NCI-H2196 (cell line): ENCODE data around the gene GOLM1.

Experiments used
- DNase-seq: peaks from one replicate; lab custom pipeline; 2025; ENCODE audit not compliant: unreplicated experiment; lab: John Stamatoyannopoulos, UW

GOLM1 gene

GRCh38 chr9:86046930-86047341, 52.4 kb downstream of the GOLM1 start:
- DNase-seq, result no peak

DNA sequence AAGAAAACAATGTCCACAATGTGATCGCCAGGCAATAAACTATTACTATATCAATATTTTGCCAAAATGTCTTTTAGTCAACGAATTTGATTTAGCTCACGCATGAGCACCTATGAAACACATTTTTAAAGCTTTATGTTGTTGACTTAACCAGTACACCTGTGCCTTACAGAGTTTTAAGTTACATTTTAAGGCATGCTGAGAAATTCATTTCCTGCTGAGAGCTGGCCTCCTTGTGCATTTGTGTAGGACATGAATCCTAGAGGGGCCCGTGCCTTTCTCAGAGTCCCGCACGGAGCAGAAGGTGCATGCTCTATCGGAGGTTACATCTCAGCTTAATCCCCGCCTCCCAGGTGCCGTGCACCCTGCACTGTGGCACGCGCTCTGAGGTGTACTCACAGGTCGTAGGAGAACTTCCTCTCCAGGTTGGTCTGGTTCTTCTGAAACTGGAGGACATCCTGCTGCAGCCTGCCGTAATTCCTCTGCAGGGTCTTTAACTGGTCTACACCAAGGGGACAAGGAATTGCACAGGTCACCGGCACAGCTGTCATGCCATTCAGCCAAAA, 53.2 kb downstream of the GOLM1 start:
- DNase-seq, result no peak

DNA sequence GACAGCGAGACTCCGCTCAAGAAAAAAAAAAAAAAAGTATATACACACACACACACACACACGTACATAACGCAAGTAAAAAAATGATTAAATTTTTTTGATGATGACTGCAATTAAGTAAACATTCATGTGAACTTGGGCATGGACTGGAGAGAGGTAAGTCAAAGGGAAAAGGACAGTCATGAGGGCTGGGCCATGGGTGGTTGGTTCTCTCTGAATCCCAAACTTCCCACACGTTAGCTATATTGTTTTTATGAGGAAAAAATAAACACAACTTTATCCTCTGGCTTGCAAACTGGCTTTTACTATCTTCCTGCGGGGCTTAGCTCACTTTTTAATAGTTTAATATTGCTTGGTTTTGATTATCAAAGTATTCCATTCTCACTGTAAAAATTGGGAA, 53.7 kb downstream of the GOLM1 start:
- DNase-seq, result no peak

DNA sequence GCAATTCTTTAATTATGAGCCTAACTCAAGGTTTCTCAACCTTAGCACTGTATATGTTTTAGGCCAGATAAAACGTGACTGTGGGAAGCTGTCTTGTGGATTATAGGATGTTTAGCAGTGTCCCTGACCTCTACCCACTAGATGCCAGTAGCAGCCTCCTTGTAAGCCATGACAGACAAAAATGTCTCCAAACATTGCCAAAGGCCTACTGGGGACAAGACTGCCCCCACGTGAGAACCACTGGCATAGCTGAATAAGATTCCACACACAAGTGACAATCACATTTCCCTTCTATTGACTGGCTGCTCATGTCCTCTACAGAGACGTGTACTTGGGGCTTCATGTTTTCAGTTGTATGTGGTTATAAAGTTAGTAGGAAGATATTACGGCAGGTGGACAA, 55.4 kb downstream of the GOLM1 start:
- no peak for DNase-seq

DNA sequence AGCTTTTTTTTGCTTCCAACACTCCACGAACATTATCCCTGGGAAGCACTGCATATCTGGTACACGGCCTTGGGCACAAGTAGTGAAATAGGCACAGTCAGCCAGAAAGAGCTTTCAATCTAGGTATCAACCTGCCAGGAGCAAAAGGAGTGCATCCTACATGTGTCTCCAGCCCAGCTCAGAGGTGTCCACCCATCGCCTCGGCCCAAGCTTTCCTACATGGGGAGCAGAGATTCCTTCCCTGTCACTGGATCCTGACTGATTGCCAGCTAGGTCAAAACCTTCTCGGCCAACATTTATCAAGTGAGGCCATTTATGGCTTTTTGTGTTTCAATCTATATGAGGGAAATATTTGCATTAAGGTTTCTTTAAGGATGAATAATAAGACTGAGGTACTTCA, 55.8 kb downstream of the GOLM1 start:
- DNase-seq, result no peak

DNA sequence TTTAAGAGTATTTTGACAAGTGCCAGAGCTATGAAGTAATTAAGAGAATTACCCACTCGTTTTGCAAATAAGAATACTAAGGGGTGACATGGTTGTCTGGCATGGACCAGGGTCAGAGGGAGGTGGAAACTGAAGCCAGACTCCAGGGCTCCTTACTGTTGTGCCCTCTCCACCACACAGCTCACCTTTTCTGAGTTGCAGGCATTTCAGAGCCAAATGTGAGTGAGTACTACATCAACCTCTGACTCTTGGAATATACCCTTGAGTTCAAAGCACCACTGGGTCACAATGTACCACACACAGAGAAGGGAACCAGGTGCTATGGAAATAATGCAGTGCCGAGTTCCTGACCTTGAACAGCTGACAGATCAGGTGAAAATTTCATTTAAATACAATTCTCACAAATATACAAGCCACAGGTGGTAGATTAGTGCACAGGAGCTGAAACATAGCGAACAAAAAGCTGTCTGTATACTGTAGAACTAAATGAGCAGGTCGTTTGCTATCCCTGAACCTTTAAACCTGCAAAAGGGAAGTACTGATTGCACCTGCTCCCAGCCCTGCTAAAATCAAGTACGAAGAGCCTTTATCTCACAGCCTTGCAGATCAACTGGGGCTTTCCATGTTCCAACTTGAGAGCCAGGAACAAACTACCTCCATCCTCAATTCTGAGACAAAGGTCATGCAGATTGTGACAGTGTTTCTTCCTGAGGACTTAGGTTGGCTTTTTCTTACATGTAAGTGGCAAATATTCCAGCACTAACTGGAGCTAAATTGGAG, 57.0 kb downstream of the GOLM1 start:
- no peak for DNase-seq

DNA sequence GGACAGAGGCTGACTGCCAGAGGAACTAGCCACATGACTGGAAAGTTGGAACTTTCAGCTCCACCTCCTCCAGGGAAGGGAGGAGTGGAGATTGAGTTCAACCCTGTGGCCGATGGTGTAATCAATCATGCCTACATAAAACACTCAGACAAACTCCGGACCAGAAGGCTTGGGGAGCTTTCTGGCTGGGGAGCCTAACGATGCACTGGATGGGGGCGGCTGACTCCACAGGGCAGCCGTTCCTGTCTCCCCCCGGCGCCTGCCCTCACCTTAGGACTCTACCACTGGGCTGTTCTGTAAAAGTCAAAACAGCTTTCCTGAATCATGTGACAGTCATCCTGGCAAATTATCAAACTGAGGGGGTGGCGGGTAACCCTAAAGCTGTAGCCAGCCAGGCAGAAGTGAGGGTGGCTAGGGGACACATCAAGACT, 58.0 kb downstream of the GOLM1 start:
- no peak for DNase-seq

- DNase-seq, result no peak
Observed at GRCh38 chr9:86040861-86041155, 58.5 kb downstream of the GOLM1 start.

DNA sequence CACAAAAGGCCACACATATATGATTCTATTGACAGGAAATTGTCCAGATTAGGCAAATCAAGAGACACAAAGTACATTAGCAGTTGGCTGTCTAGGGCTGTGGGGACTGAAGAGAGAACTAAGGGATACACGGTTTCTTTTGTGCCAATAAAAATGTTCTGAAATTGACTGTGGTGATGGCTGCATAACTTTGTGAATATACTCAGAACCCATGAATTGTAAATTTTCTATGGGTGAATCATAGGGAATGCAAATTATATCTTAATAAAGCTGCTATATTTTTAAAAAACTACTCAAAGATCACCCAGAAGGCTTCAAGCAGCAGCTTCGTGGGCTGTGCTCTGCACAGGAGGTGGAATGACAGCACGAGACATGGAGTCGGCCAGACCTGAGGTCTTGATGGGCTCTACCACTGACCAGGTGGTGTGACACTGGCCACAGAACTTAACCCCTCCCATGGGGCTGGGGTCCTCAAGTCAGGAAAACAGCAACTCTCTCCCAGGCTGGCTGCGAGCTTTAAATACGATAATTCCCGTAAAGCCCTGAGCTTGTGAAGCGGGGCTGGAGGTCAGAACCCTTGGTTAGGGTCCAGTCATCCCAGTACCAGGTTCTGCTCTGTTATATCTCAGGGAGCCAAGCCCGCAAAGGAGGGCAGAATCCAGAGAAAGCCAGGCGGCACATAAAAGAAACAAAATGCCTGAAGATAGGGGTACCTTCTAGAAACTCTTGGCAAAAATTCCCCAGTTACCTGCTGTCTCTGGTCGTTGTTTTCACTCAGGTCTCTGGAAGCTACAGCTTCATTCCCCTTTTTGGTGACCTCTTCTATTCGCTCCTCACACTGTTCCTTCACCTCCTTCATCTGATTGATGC, 59.1 kb downstream of the GOLM1 start:
- no peak for DNase-seq

GRCh38 chr9:86036555-86036954, 62.8 kb downstream of the GOLM1 start:
- no peak for DNase-seq

GRCh38 chr9:86035827-86036440, 63.4 kb downstream of the GOLM1 start:
- no peak for DNase-seq

DNA sequence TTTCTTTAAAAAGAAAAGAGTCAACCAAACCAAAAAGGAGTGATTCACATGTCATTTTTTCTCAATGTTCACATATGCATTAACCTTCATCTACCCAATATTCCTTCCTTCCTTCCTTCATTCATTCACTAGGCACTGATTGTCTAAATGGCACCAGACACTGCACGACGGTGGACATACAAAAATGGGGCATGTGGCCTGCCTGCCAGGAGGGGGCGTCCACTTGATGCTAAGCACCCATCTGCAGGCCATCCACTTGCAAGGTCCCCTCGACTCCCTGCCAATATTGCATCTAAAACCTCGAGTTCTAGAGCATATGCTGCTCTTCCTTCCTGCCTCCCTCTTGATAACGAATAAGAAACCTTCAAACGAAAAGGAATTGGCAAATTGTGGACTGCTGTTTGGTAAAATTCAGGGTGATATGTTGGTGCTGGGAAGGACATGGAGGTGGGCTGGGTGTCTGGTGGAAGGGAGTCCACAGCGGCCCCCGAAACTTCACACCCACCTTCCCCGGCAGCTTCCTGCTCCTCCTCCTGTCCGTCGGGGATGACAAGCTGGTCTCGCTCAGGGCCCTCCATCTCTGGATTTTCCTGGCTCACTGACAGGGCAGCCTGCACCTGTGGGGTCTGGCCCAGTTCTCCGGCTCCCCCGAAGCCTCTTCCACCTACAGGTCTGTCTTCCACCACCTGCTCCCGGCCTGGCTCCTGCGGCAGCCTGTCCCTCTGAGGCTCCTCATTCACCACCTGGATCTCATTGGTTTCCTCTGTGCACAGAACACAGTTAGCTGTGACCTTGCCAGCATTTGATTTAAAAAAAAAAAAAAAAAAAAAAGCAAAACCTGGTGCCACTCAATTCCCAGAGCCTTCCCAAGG, 64.3 kb downstream of the GOLM1 start:
- DNase-seq, result no peak

- no peak for DNase-seq
Observed at GRCh38 chr9:86027767-86028166, 71.6 kb downstream of the GOLM1 start.

GRCh38 chr9:86022687-86023266, 76.6 kb downstream of the GOLM1 start:
- DNase-seq, result no peak

DNA sequence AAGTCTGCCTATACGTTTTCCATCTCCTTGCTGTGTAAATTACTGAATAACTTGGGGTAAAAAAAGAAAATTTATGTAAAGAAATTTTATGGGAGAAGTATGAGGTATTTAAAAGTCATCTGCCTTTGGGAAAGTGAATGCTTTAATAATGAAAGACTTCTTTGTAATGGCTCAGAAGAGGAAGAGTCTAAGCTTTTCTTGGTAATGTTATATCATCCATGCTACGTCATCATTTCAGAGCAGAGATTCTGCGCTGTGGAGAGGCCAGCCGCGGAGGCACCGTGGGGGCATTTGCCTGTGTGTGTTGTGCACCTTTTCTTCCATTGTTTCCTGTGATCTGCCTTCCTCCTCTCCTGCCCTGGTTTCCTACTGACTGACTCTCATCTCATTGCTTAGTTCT, 78.2 kb downstream of the GOLM1 start:
- DNase-seq, result no peak

- DNase-seq, result no peak
Observed at GRCh38 chr9:86020731-86021130, 78.6 kb downstream of the GOLM1 start.

DNA sequence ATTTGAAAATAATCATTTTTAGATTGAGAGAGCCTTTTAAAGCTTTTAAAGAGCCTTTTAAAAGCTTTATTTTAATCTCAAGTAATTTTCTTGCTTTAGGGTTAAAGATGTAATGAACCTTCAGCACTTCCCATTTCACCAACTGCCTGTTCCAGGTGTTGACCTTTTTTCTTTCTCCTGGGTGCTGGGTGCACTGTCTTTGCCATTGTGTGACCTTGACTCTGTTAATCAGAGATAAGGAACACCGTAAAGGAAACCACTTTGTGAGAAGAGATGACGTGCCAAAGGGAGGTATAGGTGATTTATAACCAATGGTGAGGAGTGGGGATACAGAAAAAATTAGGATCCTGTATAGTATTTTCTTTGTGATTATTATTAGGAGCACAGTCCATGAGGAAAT, 90.2 kb downstream of the GOLM1 start:
- DNase-seq, result no peak

DNA sequence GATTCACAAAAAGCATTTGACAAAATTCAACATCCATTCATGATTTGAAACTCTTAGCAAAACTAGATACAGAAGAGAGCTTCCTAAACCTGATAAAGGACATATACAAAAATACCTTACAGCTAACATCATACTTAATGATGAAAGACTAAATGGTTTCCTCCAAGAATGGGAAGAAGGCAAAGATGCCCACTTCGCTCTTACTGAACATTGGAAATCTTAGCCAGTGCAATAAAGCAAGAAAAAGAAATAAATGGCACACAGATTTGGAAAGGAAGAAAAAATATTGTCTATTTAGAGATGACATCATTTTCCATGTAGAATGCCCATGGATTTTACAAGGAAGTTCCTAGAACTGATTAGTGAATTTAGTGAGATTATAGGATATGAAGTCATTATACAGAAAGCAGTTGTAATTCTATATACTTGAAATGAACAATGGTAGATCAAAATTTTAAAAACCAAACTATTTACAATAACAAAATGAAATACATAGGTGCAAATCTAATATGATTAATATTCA, 94.0 kb downstream of the GOLM1 start:
- no peak for DNase-seq

- no peak for DNase-seq
Observed at GRCh38 chr9:85995599-85995998, 103.8 kb downstream of the GOLM1 start.

- no peak for DNase-seq
Observed at GRCh38 chr9:85995097-85995496, 104.3 kb downstream of the GOLM1 start.
